HepG2 (cell line): Measurements from ENCODE around the gene TNFRSF6B. TPM values are rescaled to one million over a fixed set of nuclear protein-coding genes. Genes with fewer than 3 reads are reported as not detected.

ENCODE experiments used
- polyA plus RNA-seq, 8 experiments: library from polyadenylated mRNA; depleted of rRNA in 3 of 8; stranded (reverse) in 7 of 8; unstranded in 1 of 8; fragments of >200 nt; fragmentation: Illumina TruSeq in 4 of 8; extraction: Trizol in 4 of 8; gene quantifications; 2 replicates each; pipeline versions ENCODE4 v1.2.1 to v1.2.3, GENCODE V29; 2011 to 2016; ENCODE audit warnings: low read depth in 4 of 8, missing spikeins in 1 of 8, mixed read lengths in 1 of 8; ENCODE audit not compliant: insufficient read depth in 1 of 8
- small RNA-seq, 3 experiments: library from RNA; depleted of rRNA; stranded (forward); fragments of <200 nt; gene quantifications; one replicate each; pipeline ENCODE3, GENCODE V24; 2012; ENCODE audit warnings: low read depth in 2 of 3, low replicate concordance in 1 of 3; ENCODE audit not compliant: insufficient read length in 3 of 3, insufficient read depth in 2 of 3
- total RNA-seq, 5 experiments: library from RNA; depleted of rRNA; stranded (reverse); fragments of >200 nt; fragmentation: Illumina TruSeq; extraction: Trizol; gene quantifications; 2 replicates each; pipeline ENCODE4 v1.2.3, GENCODE V29; 2016; ENCODE audit warnings: low read depth in 1 of 5

Gene TNFRSF6B
- total and polyA plus RNA-seq, 2 of the 13 experiments (the other 11 are each of a cell fraction or from before 2014, with no cell fraction given), result 0.24 TPM; not detected in 1

Small RNA genes within 50 kb of the gene (small RNA-seq; reads per million reads assigned to genes)
- gene LIME1 (0 to 0.33 (median 0) reads per million in 3 experiments), gene TNFRSF6B (0 reads per million in 3 experiments)

Other genes starting within 250 kb of the TNFRSF6B start
- gene KCNQ2, start 224.0 kb upstream of the TNFRSF6B start, total RNA-seq (2016; rRNA removed; fragmentation: Illumina TruSeq; extraction: Trizol), result not detected in 2 replicates
- gene KCNQ2, start 224.0 kb upstream of the TNFRSF6B start, polyA plus RNA-seq (2011; rRNA removed), result not detected in 2 replicates
- 0.36 and 0.44 TPM in 2 replicates for gene EEF1A2, start 197.6 kb upstream of the TNFRSF6B start, total RNA-seq (2016; rRNA removed; fragmentation: Illumina TruSeq; extraction: Trizol)
- 0.87 and 1.8 TPM in 2 replicates for gene EEF1A2, start 197.6 kb upstream of the TNFRSF6B start, polyA plus RNA-seq (2011; rRNA removed)
- gene PPDPF, start 175.9 kb upstream of the TNFRSF6B start, total RNA-seq (2016; rRNA removed; fragmentation: Illumina TruSeq; extraction: Trizol), result 6.0 and 7.0 TPM in 2 replicates
- 1.8 and 2.2 TPM in 2 replicates for gene PPDPF, start 175.9 kb upstream of the TNFRSF6B start, polyA plus RNA-seq (2011; rRNA removed)
- not detected in 2 replicates for gene PTK6, start 159.3 kb upstream of the TNFRSF6B start, total RNA-seq (2016; rRNA removed; fragmentation: Illumina TruSeq; extraction: Trizol)
- gene PTK6, start 159.3 kb upstream of the TNFRSF6B start, polyA plus RNA-seq (2011; rRNA removed), result 0.07 and 0.08 TPM in 2 replicates
- gene SRMS, start 148.9 kb upstream of the TNFRSF6B start, total RNA-seq (2016; rRNA removed; fragmentation: Illumina TruSeq; extraction: Trizol), result not detected in 2 replicates
- 0.09 TPM in 1 of 2 replicates, not detected in the other for gene SRMS, start 148.9 kb upstream of the TNFRSF6B start, polyA plus RNA-seq (2011; rRNA removed)
- not detected in 2 replicates for gene FNDC11, start 142.5 kb upstream of the TNFRSF6B start, total RNA-seq (2016; rRNA removed; fragmentation: Illumina TruSeq; extraction: Trizol)
- 0.07 and 0.13 TPM in 2 replicates for gene FNDC11, start 142.5 kb upstream of the TNFRSF6B start, polyA plus RNA-seq (2011; rRNA removed)
- 8.4 and 10.1 TPM in 2 replicates for gene HELZ2, start 122.4 kb upstream of the TNFRSF6B start, total RNA-seq (2016; rRNA removed; fragmentation: Illumina TruSeq; extraction: Trizol)
- 9.6 and 16.1 TPM in 2 replicates for gene HELZ2, start 122.4 kb upstream of the TNFRSF6B start, polyA plus RNA-seq (2011; rRNA removed)
- 11.6 and 12.4 TPM in 2 replicates for gene GMEB2, start 69.6 kb upstream of the TNFRSF6B start, total RNA-seq (2016; rRNA removed; fragmentation: Illumina TruSeq; extraction: Trizol)
- 10.6 and 11.5 TPM in 2 replicates for gene GMEB2, start 69.6 kb upstream of the TNFRSF6B start, polyA plus RNA-seq (2011; rRNA removed)
- gene STMN3, start 43.2 kb upstream of the TNFRSF6B start, total RNA-seq (2016; rRNA removed; fragmentation: Illumina TruSeq; extraction: Trizol), result 28.1 and 48.3 TPM in 2 replicates
- gene STMN3, start 43.2 kb upstream of the TNFRSF6B start, polyA plus RNA-seq (2011; rRNA removed), result 21.0 and 28.5 TPM in 2 replicates
- gene RTEL1, start 38.3 kb upstream of the TNFRSF6B start, total RNA-seq (2016; rRNA removed; fragmentation: Illumina TruSeq; extraction: Trizol), result 10.9 and 21.8 TPM in 2 replicates
- gene RTEL1, start 38.3 kb upstream of the TNFRSF6B start, polyA plus RNA-seq (2011; rRNA removed), result 29.5 and 36.4 TPM in 2 replicates
- 33.7 and 51.1 TPM in 2 replicates for gene ARFRP1, start 11.3 kb downstream of the TNFRSF6B start, total RNA-seq (2016; rRNA removed; fragmentation: Illumina TruSeq; extraction: Trizol)
- gene ARFRP1, start 11.3 kb downstream of the TNFRSF6B start, polyA plus RNA-seq (2011; rRNA removed), result 32.0 and 42.8 TPM in 2 replicates
- 40.2 and 41.9 TPM in 2 replicates for gene ZGPAT, start 11.4 kb downstream of the TNFRSF6B start, total RNA-seq (2016; rRNA removed; fragmentation: Illumina TruSeq; extraction: Trizol)
- gene ZGPAT, start 11.4 kb downstream of the TNFRSF6B start, polyA plus RNA-seq (2011; rRNA removed), result 23.0 and 32.8 TPM in 2 replicates
- 51.5 and 61.5 TPM in 2 replicates for gene LIME1, start 40.0 kb downstream of the TNFRSF6B start, total RNA-seq (2016; rRNA removed; fragmentation: Illumina TruSeq; extraction: Trizol)
- gene LIME1, start 40.0 kb downstream of the TNFRSF6B start, polyA plus RNA-seq (2011; rRNA removed), result 13.0 and 23.5 TPM in 2 replicates
- gene SLC2A4RG, start 43.1 kb downstream of the TNFRSF6B start, total RNA-seq (2016; rRNA removed; fragmentation: Illumina TruSeq; extraction: Trizol), result 47.4 and 91.4 TPM in 2 replicates
- gene SLC2A4RG, start 43.1 kb downstream of the TNFRSF6B start, polyA plus RNA-seq (2011; rRNA removed), result 95.9 and 105 TPM in 2 replicates
- gene ZBTB46, start 134.6 kb downstream of the TNFRSF6B start, total RNA-seq (2016; rRNA removed; fragmentation: Illumina TruSeq; extraction: Trizol), result 10.9 and 13.5 TPM in 2 replicates
- gene ZBTB46, start 134.6 kb downstream of the TNFRSF6B start, polyA plus RNA-seq (2011; rRNA removed), result 1.6 and 2.7 TPM in 2 replicates
- gene ABHD16B, start 164.8 kb downstream of the TNFRSF6B start, total RNA-seq (2016; rRNA removed; fragmentation: Illumina TruSeq; extraction: Trizol), result not detected in 2 replicates
- gene ABHD16B, start 164.8 kb downstream of the TNFRSF6B start, polyA plus RNA-seq (2011; rRNA removed), result not detected in 2 replicates
- gene TPD52L2, start 168.6 kb downstream of the TNFRSF6B start, total RNA-seq (2016; rRNA removed; fragmentation: Illumina TruSeq; extraction: Trizol), result 156 and 187 TPM in 2 replicates
- gene TPD52L2, start 168.6 kb downstream of the TNFRSF6B start, polyA plus RNA-seq (2011; rRNA removed), result 184 and 198 TPM in 2 replicates
- gene DNAJC5, start 198.5 kb downstream of the TNFRSF6B start, total RNA-seq (2016; rRNA removed; fragmentation: Illumina TruSeq; extraction: Trizol), result 54.3 and 64.5 TPM in 2 replicates
- 42.8 and 51.8 TPM in 2 replicates for gene DNAJC5, start 198.5 kb downstream of the TNFRSF6B start, polyA plus RNA-seq (2011; rRNA removed)